ENCODE results near the gene CASP10.

CASP10 gene

GRCh38 chr2:201260302-201260800 lies 77.4 kb downstream of the CASP10 start, which contains the start of gene CASP8:
TSS of gene CASP8 (plus strand) at chr2:201260536. CDS start at chr2:201266487, 5,951 bp downstream.
- no peaks in the 10 kb centered on the region for H3K9me3 ChIP-seq (ENCODE audit: insufficient read depth, low read length, severe bottlenecking)
- peaks cover 81% of the 10 kb centered on the region for H3K79me2 ChIP-seq (ENCODE audit: insufficient read depth, low read length)
- peaks cover under 1% of the 10 kb centered on the region for H3K36me3 ChIP-seq (ENCODE audit: insufficient read depth, low read length)
- H3K9ac ChIP-seq (ENCODE audit: low read depth, low read length): peak within 1 kb of the TSS; percentile 78
- peak within 1 kb of the TSS; percentile 94 for H3K27ac ChIP-seq (ENCODE audit: low read length)
- H3K4me2 ChIP-seq (ENCODE audit: insufficient read depth, low read length): peak within 1 kb of the TSS; percentile 83
- no peak for TF ChIP-seq CTCF (IDR thresholded peaks at IDR 0.05; ENCODE audit: borderline replicate concordance, extremely low read depth, low read length, poor library complexity, severe bottlenecking)
- TF ChIP-seq EZH2 (IDR thresholded peaks at IDR 0.05; ENCODE audit: borderline replicate concordance, low read depth, low read length, severe bottlenecking): no peak
- DNase-seq (peak; percentile 78), ATAC-seq (ENCODE audit: insufficient read depth, low read depth) (peak; percentile 60)
- H4K20me1 ChIP-seq (ENCODE audit: insufficient read depth, low read length): peaks cover 25% of the 10 kb centered on the region
- peak within 1 kb of the TSS; percentile 66 for H2AFZ ChIP-seq (ENCODE audit: low read depth, low read length)
- H3K4me1 ChIP-seq (ENCODE audit: insufficient read depth, low read length): peaks cover 96% of the 10 kb centered on the region
- peak within 1 kb of the TSS; percentile 36 to 63 for H3K4me3 ChIP-seq (ENCODE audit: low read depth in 1 of 2, low read length in 2 of 2)
- no peaks in the 10 kb centered on the region for H3K27me3 ChIP-seq (ENCODE audit: insufficient read depth, low read length, poor library complexity)

GRCh38 chr2:201261471-201261870 lies 78.5 kb downstream of the CASP10 start:
- Histone ChIP-seq H3K4me2 (ENCODE audit: insufficient read depth, low read length) (peak overlapping the region; percentile 83), H4K20me1 (ENCODE audit: insufficient read depth, low read length) (peaks cover 35% of the 10 kb centered on the region), H3K4me3 (ENCODE audit: low read depth in 1 of 2, low read length in 2 of 2) (peak overlapping the region; percentile 36 to 63; a peak in 3 of 4 replicates), H3K36me3 (ENCODE audit: insufficient read depth, low read length) (peaks cover 10% of the 10 kb centered on the region), H3K79me2 (ENCODE audit: insufficient read depth, low read length) (peaks cover 81% of the 10 kb centered on the region), H3K27ac (ENCODE audit: low read length) (peak overlapping the region; percentile 84), H3K27me3 (ENCODE audit: insufficient read depth, low read length, poor library complexity) (no peaks in the 10 kb centered on the region), H3K4me1 (ENCODE audit: insufficient read depth, low read length) (peaks cover 89% of the 10 kb centered on the region), H3K9ac (ENCODE audit: low read depth, low read length) (peak overlapping the region; percentile 78), H3K9me3 (ENCODE audit: insufficient read depth, low read length, severe bottlenecking) (no peaks in the 10 kb centered on the region), H2AFZ (ENCODE audit: low read depth, low read length) (no peak overlapping the region)
- no peak for TF ChIP-seq EZH2 (IDR thresholded peaks at IDR 0.05; ENCODE audit: borderline replicate concordance, low read depth, low read length, severe bottlenecking)
- TF ChIP-seq CTCF (IDR thresholded peaks at IDR 0.05; ENCODE audit: borderline replicate concordance, extremely low read depth, low read length, poor library complexity, severe bottlenecking): peak; percentile 20
- peak; percentile 54 for DNase-seq
- ATAC-seq (ENCODE audit: insufficient read depth, low read depth): no peak

GRCh38 chr2:201261906-201262305 lies 79.0 kb downstream of the CASP10 start:
- no peak for ATAC-seq (ENCODE audit: insufficient read depth, low read depth)
- Histone ChIP-seq H3K4me1 (ENCODE audit: insufficient read depth, low read length) (peaks cover 85% of the 10 kb centered on the region), H3K4me3 (ENCODE audit: low read depth in 1 of 2, low read length in 2 of 2) (peak overlapping the region; percentile 36 to 63; a peak in 3 of 4 replicates), H3K4me2 (ENCODE audit: insufficient read depth, low read length) (peak overlapping the region; percentile 83), H3K27ac (ENCODE audit: low read length) (peak overlapping the region; percentile 84), H3K9ac (ENCODE audit: low read depth, low read length) (peak overlapping the region; percentile 78), H2AFZ (ENCODE audit: low read depth, low read length) (no peak overlapping the region), H3K36me3 (ENCODE audit: insufficient read depth, low read length) (peaks cover 15% of the 10 kb centered on the region), H3K27me3 (ENCODE audit: insufficient read depth, low read length, poor library complexity) (no peaks in the 10 kb centered on the region), H3K9me3 (ENCODE audit: insufficient read depth, low read length, severe bottlenecking) (no peaks in the 10 kb centered on the region), H4K20me1 (ENCODE audit: insufficient read depth, low read length) (peaks cover 39% of the 10 kb centered on the region), H3K79me2 (ENCODE audit: insufficient read depth, low read length) (peaks cover 82% of the 10 kb centered on the region)
- TF ChIP-seq EZH2 (IDR thresholded peaks at IDR 0.05; ENCODE audit: borderline replicate concordance, low read depth, low read length, severe bottlenecking): no peak
- TF ChIP-seq CTCF (IDR thresholded peaks at IDR 0.05; ENCODE audit: borderline replicate concordance, extremely low read depth, low read length, poor library complexity, severe bottlenecking): no peak
- DNase-seq: no peak
